Cardiac fibroblast (primary cell): Measurements from ENCODE around the gene TRAF3IP1.

Source experiments
- DNase-seq, 2 donors: peaks; one replicate each; pipeline versions ENCODE4 v3.0.0 to v3.0.0-alpha.2; 2010; ENCODE audit warnings: low read depth in 2 of 2
- H3K4me3 ChIP-seq, 2 donors: replicated peaks in 1 of 2; 1 replicate in 1 of 2; 2 replicates in 1 of 2; pipeline ENCODE4 v1.5.1; 2011; ENCODE audit warnings: low read depth in 2 of 2, low read length in 2 of 2, mild to moderate bottlenecking in 2 of 2, moderate library complexity in 1 of 2
- CTCF ChIP-seq: IDR thresholded peaks from one replicate; pipeline ENCODE4 v1.5.1; 2011; ENCODE audit warnings: low read depth, mild to moderate bottlenecking, low read length, inconsistent platforms

Gene TRAF3IP1

GRCh38 chr2:238449241-238449640, 128.9 kb downstream of the TRAF3IP1 start:
- TF ChIP-seq CTCF: no peak
- no peak for DNase-seq

GRCh38 chr2:238449909-238450417, 129.6 kb downstream of the TRAF3IP1 start:
- peak; percentile 58 to 68 for DNase-seq
- TF ChIP-seq CTCF: no peak
- H3K4me3 ChIP-seq: no peak overlapping the region

More at GRCh38 chr2:238449241-238449640, 128.9 kb downstream of the TRAF3IP1 start:
- H3K4me3 ChIP-seq: no peak overlapping the region

DNA sequence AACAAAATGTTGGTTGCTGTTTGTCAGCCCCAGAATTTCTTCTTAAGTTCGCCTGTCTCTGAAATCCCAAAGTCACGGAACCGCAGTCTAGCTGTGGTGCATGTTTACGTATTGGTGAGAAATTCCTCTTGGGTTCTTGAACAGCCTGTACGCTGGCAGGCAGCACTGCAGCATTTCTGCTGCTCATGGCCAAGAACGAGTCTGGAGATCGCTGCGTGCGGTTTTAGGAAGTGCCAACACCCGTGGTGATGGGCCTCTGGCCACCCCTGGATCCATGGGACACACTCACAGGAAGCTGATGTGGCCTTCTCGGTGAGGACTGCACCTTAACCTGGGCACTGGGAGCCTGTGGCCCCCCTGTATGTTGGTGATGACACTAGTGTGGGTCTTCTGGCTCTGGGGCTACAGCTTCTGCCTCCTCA, 130.1 kb downstream of the TRAF3IP1 start:
- H3K4me3 ChIP-seq: no peak overlapping the region
- DNase-seq: no peak
- no peak for TF ChIP-seq CTCF
